GM12801 (cell line): ENCODE results near the gene TMEM253.

Experiments used
- TF ChIP-seq, protein P1 (sequence below): IDR thresholded peaks from one replicate; pipeline ENCODE4 v1.5.1; 2011; ENCODE audit warnings: control low read depth; ENCODE audit not compliant: insufficient read length; ENCODE audit errors: extremely low read depth

The TMEM253 gene

DNA sequence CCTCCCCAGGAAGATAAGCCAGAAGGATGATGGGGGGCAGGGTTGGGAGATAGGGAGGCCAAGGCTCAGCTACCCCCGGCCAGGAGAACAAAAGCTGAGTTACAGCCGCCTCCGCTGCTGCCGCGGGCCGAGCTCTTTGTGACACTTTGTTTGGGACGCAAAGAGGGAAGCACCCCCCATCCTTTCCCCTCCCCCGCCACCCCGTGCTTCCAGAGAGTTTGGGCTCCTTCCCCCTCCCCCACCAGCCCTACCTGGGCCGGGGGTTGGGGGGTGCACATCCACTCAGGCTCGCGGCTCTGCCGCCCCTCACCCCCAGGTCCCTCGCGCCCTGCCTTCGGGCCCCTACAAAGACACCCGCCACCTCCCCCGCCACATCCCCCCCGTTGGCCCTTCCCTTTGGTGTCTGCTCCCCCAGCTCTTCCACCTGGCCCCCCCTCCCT lies 3.2 kb upstream of the TMEM253 start:
- TF ChIP-seq, protein P1, sequence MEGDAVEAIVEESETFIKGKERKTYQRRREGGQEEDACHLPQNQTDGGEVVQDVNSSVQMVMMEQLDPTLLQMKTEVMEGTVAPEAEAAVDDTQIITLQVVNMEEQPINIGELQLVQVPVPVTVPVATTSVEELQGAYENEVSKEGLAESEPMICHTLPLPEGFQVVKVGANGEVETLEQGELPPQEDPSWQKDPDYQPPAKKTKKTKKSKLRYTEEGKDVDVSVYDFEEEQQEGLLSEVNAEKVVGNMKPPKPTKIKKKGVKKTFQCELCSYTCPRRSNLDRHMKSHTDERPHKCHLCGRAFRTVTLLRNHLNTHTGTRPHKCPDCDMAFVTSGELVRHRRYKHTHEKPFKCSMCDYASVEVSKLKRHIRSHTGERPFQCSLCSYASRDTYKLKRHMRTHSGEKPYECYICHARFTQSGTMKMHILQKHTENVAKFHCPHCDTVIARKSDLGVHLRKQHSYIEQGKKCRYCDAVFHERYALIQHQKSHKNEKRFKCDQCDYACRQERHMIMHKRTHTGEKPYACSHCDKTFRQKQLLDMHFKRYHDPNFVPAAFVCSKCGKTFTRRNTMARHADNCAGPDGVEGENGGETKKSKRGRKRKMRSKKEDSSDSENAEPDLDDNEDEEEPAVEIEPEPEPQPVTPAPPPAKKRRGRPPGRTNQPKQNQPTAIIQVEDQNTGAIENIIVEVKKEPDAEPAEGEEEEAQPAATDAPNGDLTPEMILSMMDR = no peak

DNA sequence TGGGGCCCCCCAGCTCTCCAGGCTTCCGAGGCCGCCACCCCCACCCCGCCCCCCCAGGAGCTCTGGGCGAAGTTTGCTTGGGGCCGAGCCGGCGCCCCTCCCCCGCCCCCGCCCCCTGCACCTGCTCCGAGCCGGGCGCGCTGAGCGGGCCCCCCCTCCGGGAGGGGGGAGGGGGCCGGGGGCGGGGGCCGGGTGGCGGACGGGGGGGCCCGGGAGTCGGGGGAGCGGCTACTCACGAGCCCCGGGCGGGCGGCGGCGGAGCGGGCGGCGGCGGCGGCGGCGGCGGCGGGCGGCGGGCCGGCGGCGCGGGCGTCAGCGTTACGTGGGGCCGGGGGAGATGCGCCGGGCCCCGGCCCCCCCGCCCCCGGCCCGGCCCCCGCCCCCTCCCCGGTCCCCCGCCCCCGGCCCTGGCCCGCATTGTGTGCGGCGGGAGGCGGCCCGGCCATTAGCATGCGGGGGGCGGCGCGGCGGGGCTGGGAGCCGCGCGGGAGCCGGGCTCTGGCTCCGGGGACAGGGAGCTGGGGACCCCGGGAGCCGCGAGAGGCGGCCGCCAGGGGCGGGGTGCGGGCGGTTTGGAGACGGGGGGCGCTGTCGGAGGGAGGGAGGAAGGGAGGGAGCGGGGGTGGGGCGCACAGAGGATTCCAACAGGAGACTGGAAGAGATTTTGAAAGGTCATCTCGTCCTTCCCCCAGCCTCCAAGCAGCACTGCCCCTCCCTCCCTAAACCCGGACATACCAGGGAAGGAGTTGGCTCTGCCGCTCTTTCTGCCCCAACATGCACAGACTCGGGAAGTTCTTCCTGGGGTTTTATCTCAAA lies 2.6 kb upstream of the TMEM253 start, which contains the start of gene ZNF219:
TSS of gene ZNF219 (minus strand) at position 580 of the 816 bp plus-strand sequence. CDS start 5,064 bp downstream, outside the sequence.
- TF ChIP-seq, protein P1 = no peak

DNA sequence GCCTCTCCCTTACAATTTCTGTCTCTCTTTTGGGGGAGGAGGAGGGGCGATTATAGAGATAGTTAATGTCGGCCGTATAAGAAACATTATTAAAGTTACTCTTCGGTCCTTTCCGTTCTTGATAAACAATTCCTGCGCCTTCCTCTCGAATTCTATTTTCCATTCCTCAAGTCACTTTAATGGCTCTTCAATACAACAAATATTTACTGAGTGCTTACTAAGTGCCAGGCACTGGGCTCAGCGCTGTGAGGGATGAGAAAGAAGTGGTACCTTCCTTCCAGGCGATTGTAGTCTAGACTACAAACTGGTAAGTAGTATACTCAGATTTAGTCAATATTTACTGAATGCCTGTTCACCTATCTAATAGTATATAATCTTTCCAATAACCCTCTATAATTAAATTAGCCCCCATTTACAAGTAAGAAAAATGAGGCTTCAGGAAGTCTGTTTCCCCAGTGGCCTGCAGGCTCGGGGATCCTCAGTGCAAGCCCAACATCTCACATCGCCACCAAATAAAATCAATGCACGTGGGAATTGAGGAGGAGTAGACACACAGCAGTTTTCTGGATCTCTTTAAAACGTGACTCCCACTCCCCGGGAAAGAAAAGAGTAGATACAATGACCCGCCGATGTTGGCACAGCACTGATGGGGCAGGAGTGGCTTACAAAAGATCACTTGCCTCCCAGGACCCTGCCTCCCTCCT lies 1.8 kb upstream of the TMEM253 start:
- TF ChIP-seq, protein P1 = no peak

GRCh38 chr14:21099596-21099985 lies 1.3 kb upstream of the TMEM253 start:
- TF ChIP-seq, protein P1 = no peak

DNA sequence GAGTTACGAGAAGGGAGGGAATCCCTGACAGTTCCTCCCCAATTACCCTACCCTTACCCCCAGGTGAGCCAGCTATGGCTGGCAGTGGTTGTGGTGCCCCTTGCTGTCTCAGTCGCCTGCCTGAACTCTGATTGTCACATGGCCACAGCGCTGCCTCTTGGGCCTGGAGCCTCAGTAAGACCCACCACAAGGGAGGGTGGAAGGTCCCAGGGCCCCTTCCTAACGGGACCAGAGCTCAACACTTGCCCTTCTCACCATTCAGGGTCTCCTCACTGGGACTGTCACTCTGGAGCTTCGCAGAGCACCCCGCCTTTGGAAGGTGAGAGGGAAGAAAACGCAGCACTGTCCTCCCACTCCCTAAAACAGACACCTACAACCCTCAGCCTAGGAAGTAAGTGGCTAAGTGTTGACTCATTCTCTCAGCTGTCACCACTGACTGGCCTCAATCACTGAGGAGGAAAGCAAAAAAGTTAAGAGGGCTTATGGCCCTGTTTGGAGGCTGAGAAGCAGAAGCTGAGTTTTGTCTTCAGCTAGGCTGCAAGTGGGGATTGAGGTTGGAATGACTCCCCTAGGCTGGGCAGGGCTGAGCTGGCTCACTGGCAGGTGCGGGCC lies 1.0 kb downstream of the TMEM253 start:
- TF ChIP-seq, protein P1 = no peak

DNA sequence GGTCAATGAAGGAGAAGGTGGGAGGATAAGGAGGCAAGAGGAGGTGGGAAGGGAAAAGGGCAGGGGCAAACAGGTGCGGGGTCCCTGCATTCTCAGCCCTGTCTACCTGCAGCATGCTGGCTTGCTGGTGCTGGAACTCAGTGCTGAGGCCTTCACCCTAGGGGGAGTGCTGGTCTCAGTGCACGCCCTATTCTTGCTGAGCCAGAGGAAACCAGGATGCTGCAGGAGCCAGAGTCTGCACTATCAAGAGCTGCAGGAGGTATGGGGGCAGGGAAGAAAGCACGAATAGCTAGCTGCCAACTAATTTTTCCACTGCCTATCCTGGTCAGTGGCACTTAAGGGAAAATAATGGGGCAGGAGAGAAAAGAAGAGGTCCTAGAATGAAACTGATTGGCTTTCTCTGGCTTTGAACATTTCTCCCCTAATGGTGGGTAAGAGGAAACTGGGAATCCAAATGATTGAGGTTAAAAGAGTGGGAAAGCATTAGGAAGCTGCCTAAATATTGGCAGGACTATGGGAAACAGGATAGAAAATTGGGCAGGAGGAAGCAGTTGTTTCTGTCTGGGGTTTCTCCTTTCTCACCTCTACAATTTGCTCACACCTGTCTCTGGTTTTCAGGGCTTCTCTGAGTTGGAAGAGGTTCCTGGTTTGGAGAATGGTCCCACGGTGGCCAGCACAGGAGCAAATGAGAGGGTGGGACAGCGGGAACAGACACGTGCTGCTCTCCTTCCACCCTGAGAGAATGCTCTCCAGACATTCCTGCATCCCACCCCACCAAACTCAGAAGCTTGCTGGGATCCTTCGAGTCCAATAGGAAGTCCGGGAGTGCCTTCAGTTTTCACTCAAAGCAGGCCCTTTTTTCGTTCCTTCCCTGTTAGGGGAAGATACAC lies 1.9 kb downstream of the TMEM253 start:
- TF ChIP-seq, protein P1 = no peak
